Measurements from ENCODE around the gene PRSS2.

Gene PRSS2

GRCh38 chr7:142787034-142787768, 16.4 kb downstream of the PRSS2 start:
- no peak for DNase-seq (ENCODE audit: low read depth)

- DNase-seq (ENCODE audit: low read depth): no peak
These were observed 17.0 kb downstream of the PRSS2 start for GRCh38 chr7:142787783-142788182.

GRCh38 chr7:142788303-142789289, 17.8 kb downstream of the PRSS2 start:
- no peak for DNase-seq (ENCODE audit: low read depth)

GRCh38 chr7:142789441-142789840, 18.7 kb downstream of the PRSS2 start:
- DNase-seq (ENCODE audit: low read depth): no peak

GRCh38 chr7:142790056-142790455, 19.3 kb downstream of the PRSS2 start:
- DNase-seq (ENCODE audit: low read depth): no peak

GRCh38 chr7:142790555-142790954, 19.8 kb downstream of the PRSS2 start:
- DNase-seq (ENCODE audit: low read depth): no peak

- DNase-seq (ENCODE audit: low read depth): no peak
These were observed 20.7 kb downstream of the PRSS2 start for GRCh38 chr7:142791502-142791901.

- DNase-seq (ENCODE audit: low read depth): no peak
These were observed 21.4 kb downstream of the PRSS2 start for GRCh38 chr7:142792129-142792528.

GRCh38 chr7:142792593-142792992, 21.8 kb downstream of the PRSS2 start:
- DNase-seq (ENCODE audit: low read depth): no peak

- DNase-seq (ENCODE audit: low read depth): no peak
These were observed 22.4 kb downstream of the PRSS2 start for GRCh38 chr7:142793156-142793555.

GRCh38 chr7:142795339-142795863, 24.6 kb downstream of the PRSS2 start:
- no peak for DNase-seq (ENCODE audit: low read depth)

- no peak for DNase-seq (ENCODE audit: low read depth)
These were observed 25.3 kb downstream of the PRSS2 start for GRCh38 chr7:142796001-142796500.

- DNase-seq (ENCODE audit: low read depth): no peak
These were observed 26.0 kb downstream of the PRSS2 start for GRCh38 chr7:142796501-142797390.

GRCh38 chr7:142797391-142798377, 26.9 kb downstream of the PRSS2 start:
- DNase-seq (ENCODE audit: low read depth): no peak

- no peak for DNase-seq (ENCODE audit: low read depth)
These were observed 28.0 kb downstream of the PRSS2 start for GRCh38 chr7:142798451-142799436.

GRCh38 chr7:142799437-142799835, 28.7 kb downstream of the PRSS2 start:
- DNase-seq (ENCODE audit: low read depth): no peak

GRCh38 chr7:142800088-142800487, 29.3 kb downstream of the PRSS2 start:
- DNase-seq (ENCODE audit: low read depth): no peak

GRCh38 chr7:142800699-142801260, 30.0 kb downstream of the PRSS2 start:
- no peak for DNase-seq (ENCODE audit: low read depth)

Measured in stimulated activated CD8-positive, alpha-beta memory T cell treated with anti-CD3 and anti-CD28 coated beads, Interleukin-15, amount 100 ng/mL, for 24 hours (primary cell).